Caco-2 (cell line): Measurements from ENCODE around the gene CDKN2B-AS1. TPM values are rescaled to one million over a fixed set of nuclear protein-coding genes. Genes with fewer than 3 reads are reported as not detected.

Source experiments
- BruUV-seq: library from RNA; stranded (reverse); fragments of 400-500 nt; replicated peaks from 2 replicates; lab custom pipeline; 2021; lab: Mats Ljungman, UMichigan
- CTCF ChIA-PET: fragments of 300-600 bp; sonication (Branson Sonifier 250); formaldehyde crosslinking; loops from one replicate; lab custom pipeline; 2022; ENCODE audit warnings: antibody characterized with exemption; lab: Charles Lee
- POLR2A ChIA-PET: fragments of 300-600 bp; sonication (Branson Sonifier 250); formaldehyde crosslinking; loops from one replicate; lab custom pipeline; 2022; ENCODE audit warnings: antibody characterized with exemption; lab: Charles Lee
- DNase-seq, 2 experiments: peaks; one replicate each; pipeline versions ENCODE4 v3.0.0 to v3.0.0-alpha.2; 2020 to 2022
- H3K27me3 ChIP-seq: replicated peaks from 2 replicates; pipeline ENCODE4 v1.6.0; 2011; ENCODE audit warnings: low read length; ENCODE audit not compliant: control insufficient read depth, insufficient read depth
- H3K36me3 ChIP-seq: 2 replicates; pipeline ENCODE4 v1.5.1; 2011; ENCODE audit warnings: low read length; ENCODE audit not compliant: control insufficient read depth, insufficient read depth
- H3K4me1 ChIP-seq: fragments of 250-450 bp; sonication (Bioruptor Pico); 2 replicates; pipeline ENCODE4 v1.5.1; 2020; ENCODE audit warnings: mild to moderate bottlenecking
- H3K4me3 ChIP-seq: 2 replicates; pipeline ENCODE4 v1.5.1; 2011; ENCODE audit warnings: low read depth, mild to moderate bottlenecking, control low read depth, low read length
- H3K9me3 ChIP-seq: fragments of 250-450 bp; sonication (Bioruptor Pico); 2 replicates; pipeline ENCODE4 v1.5.1; 2020; ENCODE audit warnings: mild to moderate bottlenecking, moderate library complexity
- H3K27ac Mint-ChIP-seq: one replicate; pipeline ENCODE4 v1.8.0; 2022; ENCODE audit warnings: mixed read lengths; ENCODE audit not compliant: unreplicated experiment
- H3K27me3 Mint-ChIP-seq: one replicate; pipeline ENCODE4 v1.8.0; 2022; ENCODE audit warnings: mixed read lengths; ENCODE audit not compliant: insufficient read depth, unreplicated experiment
- H3K36me3 Mint-ChIP-seq: one replicate; pipeline ENCODE4 v1.8.0; 2022; ENCODE audit warnings: mild to moderate bottlenecking, mixed read lengths; ENCODE audit not compliant: insufficient read depth, unreplicated experiment
- H3K4me1 Mint-ChIP-seq: one replicate; pipeline ENCODE4 v1.8.0; 2022; ENCODE audit warnings: low read depth, mixed read lengths; ENCODE audit not compliant: unreplicated experiment
- H3K4me3 Mint-ChIP-seq: one replicate; pipeline ENCODE4 v1.8.0; 2022; ENCODE audit warnings: mild to moderate bottlenecking, moderate library complexity, mixed read lengths; ENCODE audit not compliant: unreplicated experiment
- H3K9me3 Mint-ChIP-seq: one replicate; pipeline ENCODE4 v1.8.0; 2022; ENCODE audit warnings: mixed read lengths; ENCODE audit not compliant: unreplicated experiment
- intact Hi-C: fragments of 100-400 bp; cut with micrococcal nuclease; formaldehyde crosslinking; loops from one replicate; pipeline ENCODE4 v1.10.0; 2022; ENCODE audit not compliant: unreplicated experiment
- total RNA-seq: library from RNA; stranded (reverse); gene quantifications from 2 replicates; pipeline ENCODE4 v1.2.3, GENCODE V29; 2022
- TF ChIP-seq, protein P1 (sequence below), 2 experiments: fragments of 200-600 bp in 1 of 2; IDR thresholded peaks; 1 replicate in 1 of 2; 2 replicates in 1 of 2; pipeline versions ENCODE4 v1.5.1 to v1.8.0; 2011 to 2022; ENCODE audit warnings: antibody characterized with exemption in 1 of 2, control low read depth in 1 of 2, inconsistent platforms in 1 of 2, low read depth in 1 of 2, low read length in 1 of 2, mild to moderate bottlenecking in 1 of 2, moderate library complexity in 1 of 2; ENCODE audit not compliant: insufficient read depth in 1 of 2, severe bottlenecking in 1 of 2, unreplicated experiment in 1 of 2

Gene CDKN2B-AS1
- total RNA-seq, 1 experiment from 2014 or later = 1.2 TPM

DNA sequence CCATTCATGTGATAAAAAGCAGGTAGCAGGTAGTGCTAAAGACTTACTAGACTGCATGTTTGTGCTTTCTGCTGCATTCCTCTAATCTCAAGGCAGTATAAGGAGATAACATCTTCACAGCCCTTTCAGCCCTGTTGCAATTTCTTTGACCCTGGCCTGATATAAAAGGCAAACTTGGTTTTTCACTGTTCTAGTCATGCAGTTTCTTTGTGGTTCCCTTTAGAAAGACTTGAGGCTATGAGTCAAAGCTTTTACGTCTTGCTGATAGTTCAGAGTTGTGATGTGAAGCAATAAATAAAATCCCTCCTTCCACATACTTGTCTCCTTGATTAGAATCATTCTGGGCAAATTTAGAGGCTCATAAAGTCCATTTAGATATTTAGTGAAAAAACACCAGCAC lies 103.1 kb downstream of the CDKN2B-AS1 start:
- no peaks in the 10 kb centered on the region for H3K9me3 Mint-ChIP-seq
- no peak overlapping the region for H3K4me3 Mint-ChIP-seq
- H3K4me3 ChIP-seq = no peak overlapping the region
- intact Hi-C loops = no loop called here
- no peaks in the 10 kb centered on the region for H3K36me3 ChIP-seq
- H3K27me3 Mint-ChIP-seq = no peaks in the 10 kb centered on the region
- H3K36me3 Mint-ChIP-seq = no peaks in the 10 kb centered on the region
- BruUV-seq = no TSS peak
- peak in 1 of 2 experiments; percentile 38 for DNase-seq
- ChIA-PET POLR2A (no interaction called here), CTCF (no interaction called here)
- H3K4me1 ChIP-seq = peaks cover 30% of the 10 kb centered on the region
- H3K27ac Mint-ChIP-seq = no peak overlapping the region
- TF ChIP-seq, protein P1, sequence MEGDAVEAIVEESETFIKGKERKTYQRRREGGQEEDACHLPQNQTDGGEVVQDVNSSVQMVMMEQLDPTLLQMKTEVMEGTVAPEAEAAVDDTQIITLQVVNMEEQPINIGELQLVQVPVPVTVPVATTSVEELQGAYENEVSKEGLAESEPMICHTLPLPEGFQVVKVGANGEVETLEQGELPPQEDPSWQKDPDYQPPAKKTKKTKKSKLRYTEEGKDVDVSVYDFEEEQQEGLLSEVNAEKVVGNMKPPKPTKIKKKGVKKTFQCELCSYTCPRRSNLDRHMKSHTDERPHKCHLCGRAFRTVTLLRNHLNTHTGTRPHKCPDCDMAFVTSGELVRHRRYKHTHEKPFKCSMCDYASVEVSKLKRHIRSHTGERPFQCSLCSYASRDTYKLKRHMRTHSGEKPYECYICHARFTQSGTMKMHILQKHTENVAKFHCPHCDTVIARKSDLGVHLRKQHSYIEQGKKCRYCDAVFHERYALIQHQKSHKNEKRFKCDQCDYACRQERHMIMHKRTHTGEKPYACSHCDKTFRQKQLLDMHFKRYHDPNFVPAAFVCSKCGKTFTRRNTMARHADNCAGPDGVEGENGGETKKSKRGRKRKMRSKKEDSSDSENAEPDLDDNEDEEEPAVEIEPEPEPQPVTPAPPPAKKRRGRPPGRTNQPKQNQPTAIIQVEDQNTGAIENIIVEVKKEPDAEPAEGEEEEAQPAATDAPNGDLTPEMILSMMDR (IDR thresholded peaks at IDR 0.05; ENCODE audit: insufficient read depth in 1 of 2, low read depth in 1 of 2, low read length in 1 of 2, severe bottlenecking in 1 of 2, unreplicated experiment in 1 of 2) = no peak
- peaks cover 25% of the 10 kb centered on the region for H3K4me1 Mint-ChIP-seq
- H3K9me3 ChIP-seq = no peaks in the 10 kb centered on the region
- no peaks in the 10 kb centered on the region for H3K27me3 ChIP-seq

DNA sequence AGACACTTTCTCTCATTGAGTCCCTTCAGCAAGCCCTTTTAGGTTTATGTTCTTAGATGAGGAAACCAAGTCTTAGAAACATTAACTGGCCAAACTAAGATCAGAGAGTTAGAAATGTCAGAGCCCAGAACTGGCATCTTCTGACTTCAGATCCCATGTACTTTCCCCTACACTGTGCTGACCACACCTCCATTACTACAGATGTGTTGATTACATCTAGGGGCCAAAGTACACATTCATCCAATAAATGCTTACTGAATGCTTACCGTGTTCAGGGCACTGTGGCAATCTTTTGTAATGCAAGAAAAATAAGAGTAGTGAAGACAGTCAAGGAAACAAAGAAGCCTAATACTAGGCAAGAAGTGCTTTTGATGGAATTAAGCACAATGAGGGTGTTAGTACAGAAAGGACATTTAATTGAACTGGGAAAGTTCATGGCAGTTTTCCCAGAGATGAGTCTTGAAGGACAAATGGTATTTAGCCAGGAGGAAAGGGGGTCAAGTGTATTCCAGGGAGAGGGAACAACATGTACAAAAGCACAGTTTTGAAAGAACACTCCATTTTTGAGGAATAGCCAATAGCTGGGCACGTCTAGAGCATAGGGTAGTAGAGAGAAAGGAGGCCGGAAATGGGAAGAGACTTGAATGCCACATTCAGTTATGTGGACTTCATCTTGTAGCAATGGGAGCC lies 104.2 kb downstream of the CDKN2B-AS1 start:
- Histone ChIP-seq H3K4me3 (no peak overlapping the region), H3K27me3 (no peaks in the 10 kb centered on the region), H3K9me3 (no peaks in the 10 kb centered on the region), H3K36me3 (no peaks in the 10 kb centered on the region), H3K4me1 (peaks cover 38% of the 10 kb centered on the region)
- ChIA-PET POLR2A (no interaction called here), CTCF (no interaction called here)
- DNase-seq = peak in 1 of 2 experiments; percentile 11
- peaks cover 31% of the 10 kb centered on the region for H3K4me1 Mint-ChIP-seq
- H3K27ac Mint-ChIP-seq = peak overlapping the region; percentile 24
- no peaks in the 10 kb centered on the region for H3K36me3 Mint-ChIP-seq
- intact Hi-C loops = no loop called here
- TF ChIP-seq, protein P1 (IDR thresholded peaks at IDR 0.05; ENCODE audit: insufficient read depth in 1 of 2, low read depth in 1 of 2, low read length in 1 of 2, severe bottlenecking in 1 of 2, unreplicated experiment in 1 of 2) = no peak
- H3K27me3 Mint-ChIP-seq = no peaks in the 10 kb centered on the region
- BruUV-seq = no TSS peak
- H3K4me3 Mint-ChIP-seq = no peak overlapping the region
- no peaks in the 10 kb centered on the region for H3K9me3 Mint-ChIP-seq

DNA sequence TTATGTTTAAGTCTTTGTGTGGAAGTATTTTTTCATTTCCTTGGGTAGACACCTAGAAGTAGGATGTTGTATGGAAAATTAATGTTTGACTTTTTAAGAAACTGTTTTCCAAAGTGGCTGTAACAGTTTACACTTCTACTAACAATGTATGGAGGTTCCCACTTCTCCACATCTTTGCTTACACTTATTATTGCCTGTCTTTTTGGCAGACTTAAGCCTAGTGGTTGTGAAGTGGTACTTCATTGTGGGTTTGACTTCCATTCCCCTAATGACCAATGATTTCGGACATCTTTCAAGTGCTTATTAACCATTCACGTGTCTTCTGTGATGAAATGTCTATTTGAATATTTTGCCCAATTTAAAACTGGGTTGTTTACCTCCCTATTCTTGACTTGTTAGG lies 106.0 kb downstream of the CDKN2B-AS1 start:
- no peak for DNase-seq
- Mint-ChIP-seq H3K27me3 (no peaks in the 10 kb centered on the region), H3K4me1 (peaks cover 31% of the 10 kb centered on the region), H3K4me3 (no peak overlapping the region), H3K36me3 (no peaks in the 10 kb centered on the region), H3K9me3 (no peaks in the 10 kb centered on the region), H3K27ac (no peak overlapping the region)
- ChIA-PET CTCF (no interaction called here), POLR2A (no interaction called here)
- no peaks in the 10 kb centered on the region for H3K27me3 ChIP-seq
- H3K36me3 ChIP-seq = no peaks in the 10 kb centered on the region
- H3K4me1 ChIP-seq = peaks cover 43% of the 10 kb centered on the region
- H3K4me3 ChIP-seq = no peak overlapping the region
- intact Hi-C loops = no loop called here
- no peaks in the 10 kb centered on the region for H3K9me3 ChIP-seq
- no TSS peak for BruUV-seq
- TF ChIP-seq, protein P1 (IDR thresholded peaks at IDR 0.05; ENCODE audit: insufficient read depth in 1 of 2, low read depth in 1 of 2, low read length in 1 of 2, severe bottlenecking in 1 of 2, unreplicated experiment in 1 of 2) = peak; percentile 8 to 16
